HEK293 (cell line): ENCODE measurements around the gene KLRC3.

ENCODE experiments used
- CTCF ChIA-PET: fragments of 350-600 bp; formaldehyde crosslinking; extraction: SDS; loops from one replicate; lab custom pipeline; 2021; ENCODE audit warnings: antibody characterized with exemption; lab: Yijun Ruan, JAX
- POLR2A ChIA-PET: fragments of 300-600 bp; formaldehyde crosslinking; extraction: SDS; loops from one replicate; lab custom pipeline; 2020; ENCODE audit warnings: antibody characterized with exemption, inconsistent platforms; lab: Yijun Ruan, JAX
- H3K27ac ChIP-seq: fragments of 200-500 bp; sonication (Bioruptor generic); 2 replicates; pipeline ENCODE4 v1.5.1; 2014; ENCODE audit warnings: low read depth, low read length, control low read depth, inconsistent platforms; ENCODE audit errors: extremely low read depth
- H3K36me3 ChIP-seq, 2 experiments: fragments of 200-500 bp in 1 of 2; sonication (Bioruptor generic) in 1 of 2; 1 replicate in 1 of 2; 2 replicates in 1 of 2; pipeline ENCODE4 v1.5.1; 2014 to 2017; ENCODE audit warnings: inconsistent platforms in 2 of 2, low read length in 2 of 2; ENCODE audit not compliant: control insufficient read depth in 2 of 2, insufficient read depth in 1 of 2
- H3K4me1 ChIP-seq: fragments of 200-500 bp; sonication (Bioruptor generic); 2 replicates; pipeline ENCODE4 v1.5.1; 2014; ENCODE audit warnings: mild to moderate bottlenecking, low read length, inconsistent platforms; ENCODE audit not compliant: control insufficient read depth, insufficient read depth
- H3K4me3 ChIP-seq: 2 replicates; pipeline ENCODE4 v1.5.1; 2011; ENCODE audit warnings: low read depth, mild to moderate bottlenecking, control low read depth, low read length, moderate library complexity
- H3K9me3 ChIP-seq: fragments of 200-500 bp; sonication (Bioruptor generic); 2 replicates; pipeline ENCODE4 v1.5.1; 2014; ENCODE audit warnings: low read depth, low read length, inconsistent platforms; ENCODE audit not compliant: control insufficient read depth, insufficient read depth
- BCL11B ChIP-seq: fragments of 450-650 bp; formaldehyde crosslinking; IDR thresholded peaks from 2 replicates; pipeline ENCODE4 v1.5.1; 2016; ENCODE audit warnings: low read depth, missing biosample characterization, missing genetic modification characterization
- KLF7 ChIP-seq: fragments of 450-650 bp; formaldehyde crosslinking; IDR thresholded peaks from 2 replicates; pipeline ENCODE4 v1.5.1; 2016; ENCODE audit warnings: missing biosample characterization, missing genetic modification characterization, borderline replicate concordance
- KLF9 ChIP-seq: fragments of 450-650 bp; formaldehyde crosslinking; IDR thresholded peaks from 2 replicates; pipeline ENCODE4 v1.5.1; 2016; ENCODE audit warnings: missing biosample characterization, missing genetic modification characterization, low read depth
- ZBTB20 ChIP-seq: fragments of 450-650 bp; formaldehyde crosslinking; IDR thresholded peaks from 2 replicates; pipeline ENCODE4 v1.5.1; 2016; ENCODE audit warnings: missing biosample characterization, missing genetic modification characterization
- ZEB2 ChIP-seq: fragments of 450-650 bp; formaldehyde crosslinking; IDR thresholded peaks from 2 replicates; pipeline ENCODE4 v1.5.1; 2016; ENCODE audit warnings: missing biosample characterization, missing genetic modification characterization
- ZNF112 ChIP-seq: fragments of 450-650 bp; formaldehyde crosslinking; IDR thresholded peaks from 2 replicates; pipeline ENCODE4 v1.5.0; 2017; ENCODE audit warnings: missing biosample characterization, missing genetic modification characterization
- ZNF341 ChIP-seq: fragments of 450-650 bp; formaldehyde crosslinking; IDR thresholded peaks from 2 replicates; pipeline ENCODE4; 2016; ENCODE audit warnings: low read depth, missing biosample characterization, missing genetic modification characterization
- ZNF530 ChIP-seq: fragments of 450-650 bp; formaldehyde crosslinking; IDR thresholded peaks from 2 replicates; pipeline ENCODE4 v1.5.1; 2016; ENCODE audit warnings: low read depth, missing biosample characterization, missing genetic modification characterization
- ZNF677 ChIP-seq: fragments of 450-650 bp; IDR thresholded peaks from 2 replicates; pipeline ENCODE4 v1.5.0; 2018; ENCODE audit warnings: missing biosample characterization, mild to moderate bottlenecking, missing genetic modification characterization, moderate library complexity
- ZNF747 ChIP-seq: fragments of 450-650 bp; formaldehyde crosslinking; IDR thresholded peaks from 2 replicates; pipeline ENCODE4 v1.5.1; 2016; ENCODE audit warnings: missing biosample characterization, missing genetic modification characterization
- ZNF792 ChIP-seq: fragments of 450-650 bp; formaldehyde crosslinking; IDR thresholded peaks from 2 replicates; pipeline ENCODE4 v1.5.1; 2016; ENCODE audit warnings: missing biosample characterization, missing genetic modification characterization
- ZXDB ChIP-seq: fragments of 450-650 bp; formaldehyde crosslinking; IDR thresholded peaks from 2 replicates; pipeline ENCODE4 v1.5.1; 2016; ENCODE audit warnings: missing biosample characterization, missing genetic modification characterization
- TF ChIP-seq, protein P1 (sequence below): fragments of 450-650 bp; formaldehyde crosslinking; IDR thresholded peaks from 2 replicates; pipeline ENCODE4 v1.5.0; 2017; ENCODE audit warnings: missing biosample characterization, missing genetic modification characterization, borderline replicate concordance

Gene KLRC3

DNA sequence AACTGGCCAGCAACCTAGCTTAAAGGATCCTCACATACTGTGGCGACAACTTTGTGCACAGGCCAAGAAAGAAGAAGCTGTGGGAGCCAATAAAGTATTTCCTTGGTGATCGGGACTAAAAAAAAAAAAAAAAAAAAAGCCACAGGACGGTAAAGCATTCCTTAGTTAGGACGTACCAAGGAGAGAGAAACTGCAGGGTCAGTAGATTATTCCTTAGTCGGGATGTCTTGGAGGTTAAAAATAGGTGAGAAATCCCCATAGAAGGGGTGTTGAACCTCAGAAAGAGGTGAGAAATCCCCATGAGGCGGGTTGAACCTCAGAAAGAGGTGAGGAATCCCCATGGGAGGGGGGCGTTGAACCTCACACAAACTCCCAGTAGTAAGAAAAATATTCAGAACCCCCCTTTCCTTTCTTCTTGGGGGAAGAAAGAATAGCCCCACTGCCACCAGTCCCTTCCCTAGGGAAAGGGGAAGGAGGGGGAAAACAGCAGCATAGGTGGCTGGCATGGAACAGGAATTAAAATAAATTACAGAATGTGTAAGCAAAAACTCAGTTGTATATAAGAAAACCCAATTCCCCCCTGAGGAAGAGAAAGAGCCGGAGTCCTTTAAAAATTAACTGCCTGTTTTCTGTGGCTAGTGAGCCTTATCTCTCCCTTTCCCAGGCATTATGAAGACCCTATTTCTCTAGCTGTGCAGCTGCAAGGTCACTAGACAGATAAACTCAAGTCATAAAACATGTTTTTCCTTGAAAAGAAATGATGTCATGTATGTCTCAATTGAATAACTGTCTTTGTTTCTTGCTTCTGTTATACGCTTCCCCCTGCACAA is 57.4 kb downstream of the KLRC3 start (continued):
- no peak for TF ChIP-seq KLF9 (tag by site-specific recombination)
- TF ChIP-seq ZNF792 (tag by site-specific recombination): peak; percentile 65; the same call in 1 of the 2 replicates
- peak; percentile 76; the same call in 1 of the 2 replicates for TF ChIP-seq ZXDB
- TF ChIP-seq ZEB2 (tag by site-specific recombination): 0 out of 2 replicates have a peak, but pooled peaks have one; percentile 22
- TF ChIP-seq BCL11B: no peak
- no peak for TF ChIP-seq ZNF677 (tag by site-specific recombination)
- TF ChIP-seq ZNF341: 0 out of 2 replicates have a peak, but pooled peaks have one; percentile 22

DNA sequence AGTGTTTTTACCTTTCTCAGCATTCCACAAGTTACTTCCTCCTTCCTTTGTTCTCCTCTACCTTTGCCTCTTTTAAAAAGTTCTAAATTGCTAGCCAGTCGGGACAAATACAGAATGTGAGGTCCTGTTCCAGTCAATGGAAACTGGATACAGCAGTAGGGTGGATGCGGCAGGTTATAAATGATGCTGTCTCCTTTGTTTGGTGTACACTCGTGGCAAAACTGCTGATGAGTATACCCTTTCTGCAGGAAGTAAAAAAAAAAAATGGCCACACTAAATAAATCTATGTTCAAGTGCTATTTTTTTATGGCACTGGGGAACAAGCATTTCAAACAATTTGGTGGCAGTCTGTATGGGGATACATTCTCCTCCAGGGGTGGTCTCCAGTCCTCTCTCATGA is 58.1 kb downstream of the KLRC3 start:
- Histone ChIP-seq H3K36me3 (no peaks in the 10 kb centered on the region), H3K9me3 (no peaks in the 10 kb centered on the region), H3K27ac (peak overlapping the region; percentile 95), H3K4me1 (peaks cover 20% of the 10 kb centered on the region), H3K4me3 (no peak overlapping the region)
- no peak for TF ChIP-seq ZNF112 (tag by site-specific recombination)
- TF ChIP-seq KLF7 (tag by site-specific recombination): no peak
- TF ChIP-seq, protein P1, sequence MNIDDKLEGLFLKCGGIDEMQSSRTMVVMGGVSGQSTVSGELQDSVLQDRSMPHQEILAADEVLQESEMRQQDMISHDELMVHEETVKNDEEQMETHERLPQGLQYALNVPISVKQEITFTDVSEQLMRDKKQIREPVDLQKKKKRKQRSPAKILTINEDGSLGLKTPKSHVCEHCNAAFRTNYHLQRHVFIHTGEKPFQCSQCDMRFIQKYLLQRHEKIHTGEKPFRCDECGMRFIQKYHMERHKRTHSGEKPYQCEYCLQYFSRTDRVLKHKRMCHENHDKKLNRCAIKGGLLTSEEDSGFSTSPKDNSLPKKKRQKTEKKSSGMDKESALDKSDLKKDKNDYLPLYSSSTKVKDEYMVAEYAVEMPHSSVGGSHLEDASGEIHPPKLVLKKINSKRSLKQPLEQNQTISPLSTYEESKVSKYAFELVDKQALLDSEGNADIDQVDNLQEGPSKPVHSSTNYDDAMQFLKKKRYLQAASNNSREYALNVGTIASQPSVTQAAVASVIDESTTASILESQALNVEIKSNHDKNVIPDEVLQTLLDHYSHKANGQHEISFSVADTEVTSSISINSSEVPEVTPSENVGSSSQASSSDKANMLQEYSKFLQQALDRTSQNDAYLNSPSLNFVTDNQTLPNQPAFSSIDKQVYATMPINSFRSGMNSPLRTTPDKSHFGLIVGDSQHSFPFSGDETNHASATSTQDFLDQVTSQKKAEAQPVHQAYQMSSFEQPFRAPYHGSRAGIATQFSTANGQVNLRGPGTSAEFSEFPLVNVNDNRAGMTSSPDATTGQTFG (tag by site-specific recombination): no peak
- TF ChIP-seq ZBTB20: peak; percentile 75
- TF ChIP-seq ZNF747 (tag by site-specific recombination): no peak
- TF ChIP-seq ZNF530: no peak
- CTCF ChIA-PET: interaction anchor here (0.7 kb wide), 1 partner anchor 21 kb away, joined by 4 read pairs; no protein-coding TSS in a partner anchor
- POLR2A ChIA-PET: no interaction called here
